Panc1 (cell line): ENCODE measurements around the gene USP4. TPM values are rescaled to one million over a fixed set of nuclear protein-coding genes. Genes with fewer than 3 reads are reported as not detected.

Source experiments
- ATAC-seq: fragments of 200-7000 bp; cut with Tn5 transposase; 2 replicates; pipeline ENCODE4 v1.9.1; 2020; ENCODE audit warnings: mild to moderate bottlenecking, moderate library complexity
- BruUV-seq: library from RNA; stranded (reverse); fragments of 400-500 nt; replicated peaks from 2 replicates; lab custom pipeline; 2021; lab: Mats Ljungman, UMichigan
- CTCF ChIA-PET: fragments of 300-600 bp; sonication (Branson Sonifier 250); formaldehyde crosslinking; loops from one replicate; lab custom pipeline; 2022; ENCODE audit warnings: antibody characterized with exemption; lab: Charles Lee
- POLR2A ChIA-PET: fragments of 300-600 bp; sonication (Branson Sonifier 250); formaldehyde crosslinking; loops from one replicate; lab custom pipeline; 2022; ENCODE audit warnings: antibody characterized with exemption; lab: Charles Lee
- DNase-seq: peaks from one replicate; pipeline ENCODE4 v3.0.0-alpha.2; 2010; ENCODE audit warnings: low read depth, low spot score
- H3K27ac ChIP-seq: 2 replicates; pipeline ENCODE4 v1.5.1; 2011; ENCODE audit warnings: mild to moderate bottlenecking, low read length, inconsistent platforms
- H3K27me3 ChIP-seq: fragments of 200-500 bp; sonication (Bioruptor generic); 2 replicates; pipeline ENCODE4 v1.6.0; 2014; ENCODE audit warnings: low read length, inconsistent platforms; ENCODE audit not compliant: control insufficient read depth, insufficient read depth
- H3K36me3 ChIP-seq: fragments of 200-500 bp; sonication (Bioruptor generic); 2 replicates; pipeline ENCODE4 v1.5.1; 2014; ENCODE audit warnings: inconsistent platforms, mild to moderate bottlenecking, low read length, moderate library complexity; ENCODE audit not compliant: control insufficient read depth, insufficient read depth
- H3K4me1 ChIP-seq: 2 replicates; pipeline ENCODE4 v1.5.1; 2011; ENCODE audit warnings: inconsistent platforms, mild to moderate bottlenecking, low read length, moderate library complexity; ENCODE audit not compliant: control insufficient read depth, insufficient read depth
- H3K4me3 ChIP-seq, 2 experiments: 2 replicates each; pipeline ENCODE4 v1.5.1; 2011 to 2012; ENCODE audit warnings: low read depth in 2 of 2, low read length in 2 of 2, mild to moderate bottlenecking in 2 of 2, inconsistent platforms in 1 of 2, moderate library complexity in 1 of 2
- H3K9me3 ChIP-seq: fragments of 200-500 bp; sonication (Bioruptor generic); 2 replicates; pipeline ENCODE4 v1.5.1; 2014; ENCODE audit warnings: low read depth, mild to moderate bottlenecking, inconsistent platforms, low read length, moderate library complexity; ENCODE audit not compliant: control insufficient read depth, insufficient read depth
- POLR2AphosphoS5 ChIP-seq: IDR thresholded peaks from 2 replicates; pipeline ENCODE4 v1.6.1; 2012; ENCODE audit warnings: mild to moderate bottlenecking, low read depth, low read length, moderate library complexity
- SIN3A ChIP-seq: IDR thresholded peaks from 2 replicates; pipeline ENCODE4 v1.6.1; 2012; ENCODE audit warnings: low read depth, mild to moderate bottlenecking, low read length, moderate library complexity, borderline replicate concordance; ENCODE audit not compliant: insufficient read depth
- TCF7L2 ChIP-seq: IDR thresholded peaks from 2 replicates; pipeline ENCODE4 v1.6.1; 2011; ENCODE audit warnings: mild to moderate bottlenecking, low read depth, low read length, inconsistent platforms
- in situ Hi-C: cut with HindIII; loops from 2 replicates; pipeline ENCODE4 v1.10.0; 2016; ENCODE audit warnings: low sequenced_read_pairs, low pct_unique_long_range_greater_than_20kb
- intact Hi-C: fragments of 100-400 bp; cut with micrococcal nuclease; formaldehyde crosslinking; loops from one replicate; pipeline ENCODE4 v1.10.0; 2022; ENCODE audit not compliant: unreplicated experiment
- total RNA-seq: library from RNA; stranded (reverse); gene quantifications from one replicate; pipeline ENCODE4 v1.2.1, GENCODE V29; 2021; ENCODE audit not compliant: unreplicated experiment
- TF ChIP-seq, protein P1 (sequence below), 2 experiments: IDR thresholded peaks; 2 replicates each; pipeline ENCODE4 v1.6.1; 2011 to 2012; ENCODE audit warnings: low read depth in 2 of 2, control low read depth in 1 of 2, low read length in 1 of 2, mild to moderate bottlenecking in 1 of 2, moderate library complexity in 1 of 2; ENCODE audit not compliant: insufficient read depth in 1 of 2
- TF ChIP-seq, protein P2 (sequence below): fragments of 450-650 bp; IDR thresholded peaks from 2 replicates; pipeline ENCODE4 v1.5.1; 2017; ENCODE audit warnings: mild to moderate bottlenecking

Gene USP4
- total RNA-seq, 1 experiment from 2014 or later: 39.9 TPM

DNA sequence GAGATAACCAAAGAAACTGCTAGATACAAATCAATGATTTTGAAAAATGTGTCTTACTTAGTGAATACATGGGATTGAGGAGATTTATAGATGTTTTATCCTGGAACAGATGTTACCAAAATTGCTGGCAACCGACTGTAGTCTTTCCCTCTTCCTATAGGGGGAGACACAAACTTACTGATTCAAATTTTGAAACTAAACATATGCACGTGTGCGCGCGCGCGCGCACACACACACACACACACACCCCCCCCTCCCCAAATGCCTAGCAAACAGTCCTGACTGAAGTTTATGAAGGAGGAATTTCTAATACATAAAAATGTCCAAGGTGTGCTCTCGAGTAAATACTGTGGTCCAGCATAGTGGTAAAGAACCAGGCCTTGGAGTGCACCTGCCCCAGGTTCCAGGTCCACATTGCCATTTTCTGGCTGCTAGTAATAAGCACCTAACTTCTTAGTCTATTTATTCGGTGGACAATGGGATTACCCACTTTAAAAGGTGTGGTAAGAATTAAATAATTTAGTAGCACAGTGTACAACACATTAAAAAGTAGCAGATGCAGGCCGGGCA, 44.3 kb downstream of the USP4 start:
- DNase-seq: no peak
- intact Hi-C loops: no loop called here
- CTCF ChIA-PET: no interaction called here

DNA sequence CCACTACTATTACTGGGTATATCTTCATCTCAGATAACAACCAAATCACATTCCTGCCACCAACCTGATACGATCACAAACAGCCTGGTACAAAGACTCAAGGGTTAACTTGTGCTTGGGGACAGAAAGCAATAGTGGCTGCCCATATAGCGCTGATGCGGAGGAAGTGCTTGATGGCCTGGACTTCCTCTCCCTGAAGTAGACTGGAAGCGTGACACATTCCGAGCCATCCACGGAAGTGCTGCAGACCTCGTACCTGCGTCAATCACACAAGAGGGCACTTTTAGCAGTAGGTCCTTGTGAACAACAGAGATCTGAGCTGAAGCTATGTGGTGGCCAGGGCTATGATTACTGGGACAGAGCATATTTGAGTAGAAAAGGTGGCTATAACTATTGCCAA, 45.5 kb downstream of the USP4 start:
- Histone ChIP-seq H3K27ac (no peak overlapping the region), H3K4me1 (no peaks in the 10 kb centered on the region), H3K4me3 (no peak overlapping the region), H3K36me3 (peaks cover 3% of the 10 kb centered on the region; the same call in 1 of the 2 replicates), H3K9me3 (no peaks in the 10 kb centered on the region), H3K27me3 (no peaks in the 10 kb centered on the region)
- no peak for DNase-seq
- intact Hi-C loops: no loop called here
- no TSS peak for BruUV-seq
- CTCF ChIA-PET: no interaction called here
- in situ Hi-C loops: no loop called here
- no peak for TF ChIP-seq SIN3A
- TF ChIP-seq, protein P1, sequence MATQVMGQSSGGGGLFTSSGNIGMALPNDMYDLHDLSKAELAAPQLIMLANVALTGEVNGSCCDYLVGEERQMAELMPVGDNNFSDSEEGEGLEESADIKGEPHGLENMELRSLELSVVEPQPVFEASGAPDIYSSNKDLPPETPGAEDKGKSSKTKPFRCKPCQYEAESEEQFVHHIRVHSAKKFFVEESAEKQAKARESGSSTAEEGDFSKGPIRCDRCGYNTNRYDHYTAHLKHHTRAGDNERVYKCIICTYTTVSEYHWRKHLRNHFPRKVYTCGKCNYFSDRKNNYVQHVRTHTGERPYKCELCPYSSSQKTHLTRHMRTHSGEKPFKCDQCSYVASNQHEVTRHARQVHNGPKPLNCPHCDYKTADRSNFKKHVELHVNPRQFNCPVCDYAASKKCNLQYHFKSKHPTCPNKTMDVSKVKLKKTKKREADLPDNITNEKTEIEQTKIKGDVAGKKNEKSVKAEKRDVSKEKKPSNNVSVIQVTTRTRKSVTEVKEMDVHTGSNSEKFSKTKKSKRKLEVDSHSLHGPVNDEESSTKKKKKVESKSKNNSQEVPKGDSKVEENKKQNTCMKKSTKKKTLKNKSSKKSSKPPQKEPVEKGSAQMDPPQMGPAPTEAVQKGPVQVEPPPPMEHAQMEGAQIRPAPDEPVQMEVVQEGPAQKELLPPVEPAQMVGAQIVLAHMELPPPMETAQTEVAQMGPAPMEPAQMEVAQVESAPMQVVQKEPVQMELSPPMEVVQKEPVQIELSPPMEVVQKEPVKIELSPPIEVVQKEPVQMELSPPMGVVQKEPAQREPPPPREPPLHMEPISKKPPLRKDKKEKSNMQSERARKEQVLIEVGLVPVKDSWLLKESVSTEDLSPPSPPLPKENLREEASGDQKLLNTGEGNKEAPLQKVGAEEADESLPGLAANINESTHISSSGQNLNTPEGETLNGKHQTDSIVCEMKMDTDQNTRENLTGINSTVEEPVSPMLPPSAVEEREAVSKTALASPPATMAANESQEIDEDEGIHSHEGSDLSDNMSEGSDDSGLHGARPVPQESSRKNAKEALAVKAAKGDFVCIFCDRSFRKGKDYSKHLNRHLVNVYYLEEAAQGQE (IDR thresholded peaks at IDR 0.05; ENCODE audit: insufficient read depth in 1 of 2, low read depth in 2 of 2, low read length in 1 of 2): no peak
- TF ChIP-seq, protein P2, sequence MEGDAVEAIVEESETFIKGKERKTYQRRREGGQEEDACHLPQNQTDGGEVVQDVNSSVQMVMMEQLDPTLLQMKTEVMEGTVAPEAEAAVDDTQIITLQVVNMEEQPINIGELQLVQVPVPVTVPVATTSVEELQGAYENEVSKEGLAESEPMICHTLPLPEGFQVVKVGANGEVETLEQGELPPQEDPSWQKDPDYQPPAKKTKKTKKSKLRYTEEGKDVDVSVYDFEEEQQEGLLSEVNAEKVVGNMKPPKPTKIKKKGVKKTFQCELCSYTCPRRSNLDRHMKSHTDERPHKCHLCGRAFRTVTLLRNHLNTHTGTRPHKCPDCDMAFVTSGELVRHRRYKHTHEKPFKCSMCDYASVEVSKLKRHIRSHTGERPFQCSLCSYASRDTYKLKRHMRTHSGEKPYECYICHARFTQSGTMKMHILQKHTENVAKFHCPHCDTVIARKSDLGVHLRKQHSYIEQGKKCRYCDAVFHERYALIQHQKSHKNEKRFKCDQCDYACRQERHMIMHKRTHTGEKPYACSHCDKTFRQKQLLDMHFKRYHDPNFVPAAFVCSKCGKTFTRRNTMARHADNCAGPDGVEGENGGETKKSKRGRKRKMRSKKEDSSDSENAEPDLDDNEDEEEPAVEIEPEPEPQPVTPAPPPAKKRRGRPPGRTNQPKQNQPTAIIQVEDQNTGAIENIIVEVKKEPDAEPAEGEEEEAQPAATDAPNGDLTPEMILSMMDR: no peak
- TF ChIP-seq POLR2AphosphoS5: no peak
- no peak for TF ChIP-seq TCF7L2
- ATAC-seq: no peak
- POLR2A ChIA-PET: no interaction called here

More for the DNA sequence above, 44.3 kb downstream of the USP4 start:
- H3K4me3 ChIP-seq: no peak overlapping the region
- TF ChIP-seq, protein P2: peak; percentile 80
- TF ChIP-seq, protein P1 (IDR thresholded peaks at IDR 0.05; ENCODE audit: insufficient read depth in 1 of 2, low read depth in 2 of 2, low read length in 1 of 2): no peak
- POLR2A ChIA-PET: no interaction called here
- H3K36me3 ChIP-seq: peaks cover 4% of the 10 kb centered on the region; the same call in 1 of the 2 replicates
- in situ Hi-C loops: no loop called here
- no peak; the same call in 1 of the 2 replicates for ATAC-seq
- no peaks in the 10 kb centered on the region for H3K27me3 ChIP-seq
- H3K9me3 ChIP-seq: no peaks in the 10 kb centered on the region
- H3K4me1 ChIP-seq: no peaks in the 10 kb centered on the region
- no peak overlapping the region for H3K27ac ChIP-seq
- no TSS peak for BruUV-seq
